ENCODE data around the gene TNFSF4. TPM values are rescaled to one million over a fixed set of nuclear protein-coding genes. Genes with fewer than 3 reads are reported as not detected.
"Not testable (repeated sequence)": the region's sequence is repeated elsewhere in the genome, so short reads cannot be mapped to it uniquely, and the experiment has no call there.

Gene TNFSF4
- total RNA-seq, 1 experiment from 2014 or later: 0.18 TPM

DNA sequence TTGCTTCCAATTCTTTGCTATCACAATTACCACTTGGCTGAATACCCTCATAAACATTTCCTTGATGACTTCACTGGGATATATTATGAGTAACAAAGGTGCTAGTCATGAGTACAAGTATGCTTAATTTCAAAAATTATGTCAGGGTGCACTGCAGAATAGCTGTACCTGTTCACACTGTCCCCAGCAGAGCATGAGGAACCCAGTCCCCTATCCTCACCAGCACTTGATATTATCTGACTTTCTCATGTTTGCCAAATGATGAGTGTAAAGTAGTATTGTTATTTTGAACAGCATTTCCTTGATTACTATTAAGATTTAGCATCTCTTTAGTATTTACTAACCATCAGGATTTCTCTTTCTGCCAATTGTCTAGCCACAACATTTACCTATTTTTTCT lies 33.5 kb upstream of the TNFSF4 start:
- Histone ChIP-seq H3K4me2 (ENCODE audit: low read length) (no peak overlapping the region), H2AFZ (ENCODE audit: low read length) (no peak overlapping the region), H3K4me1 (ENCODE audit: insufficient read depth, low read length) (no peaks in the 10 kb centered on the region), H3K36me3 (ENCODE audit: low read depth, low read length) (no peaks in the 10 kb centered on the region; the same call in 1 of the 2 replicates), H3K27me3 (ENCODE audit: low read length) (no peaks in the 10 kb centered on the region), H3K9me3 (ENCODE audit: low read length) (peaks cover 12% of the 10 kb centered on the region), H3K79me2 (ENCODE audit: low read length) (no peaks in the 10 kb centered on the region), H3K4me3 (ENCODE audit: low read length) (no peak overlapping the region), H3K9me2 (replicated peaks; ENCODE audit: low read length) (no peaks in the 10 kb centered on the region), H3K9ac (ENCODE audit: low read length) (no peak overlapping the region), H3K27ac (ENCODE audit: low read length) (no peak overlapping the region), H4K20me1 (ENCODE audit: low read length) (no peaks in the 10 kb centered on the region), H3F3A (ENCODE audit: low read length, unreplicated experiment) (no peaks in the 10 kb centered on the region)
- intact Hi-C loops (cut with micrococcal nuclease): no loop called here
- BruUV-seq (replicated peaks): no TSS peak
- ChIA-PET CTCF (no interaction called here), POLR2A (ENCODE audit: unreplicated experiment) (no interaction called here)
- ATAC-seq: no peak
- no peak for DNase-seq
- TF ChIP-seq, protein P1, sequence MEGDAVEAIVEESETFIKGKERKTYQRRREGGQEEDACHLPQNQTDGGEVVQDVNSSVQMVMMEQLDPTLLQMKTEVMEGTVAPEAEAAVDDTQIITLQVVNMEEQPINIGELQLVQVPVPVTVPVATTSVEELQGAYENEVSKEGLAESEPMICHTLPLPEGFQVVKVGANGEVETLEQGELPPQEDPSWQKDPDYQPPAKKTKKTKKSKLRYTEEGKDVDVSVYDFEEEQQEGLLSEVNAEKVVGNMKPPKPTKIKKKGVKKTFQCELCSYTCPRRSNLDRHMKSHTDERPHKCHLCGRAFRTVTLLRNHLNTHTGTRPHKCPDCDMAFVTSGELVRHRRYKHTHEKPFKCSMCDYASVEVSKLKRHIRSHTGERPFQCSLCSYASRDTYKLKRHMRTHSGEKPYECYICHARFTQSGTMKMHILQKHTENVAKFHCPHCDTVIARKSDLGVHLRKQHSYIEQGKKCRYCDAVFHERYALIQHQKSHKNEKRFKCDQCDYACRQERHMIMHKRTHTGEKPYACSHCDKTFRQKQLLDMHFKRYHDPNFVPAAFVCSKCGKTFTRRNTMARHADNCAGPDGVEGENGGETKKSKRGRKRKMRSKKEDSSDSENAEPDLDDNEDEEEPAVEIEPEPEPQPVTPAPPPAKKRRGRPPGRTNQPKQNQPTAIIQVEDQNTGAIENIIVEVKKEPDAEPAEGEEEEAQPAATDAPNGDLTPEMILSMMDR (conservative IDR thresholded peaks at IDR 0.05; ENCODE audit: low read depth, low read length): no peak
- TF ChIP-seq EZH2phosphoT487 (IDR thresholded peaks at IDR 0.05; ENCODE audit: borderline replicate concordance, low read length) (no peak), EZH2 (IDR thresholded peaks at IDR 0.05; ENCODE audit: low read length, unreplicated experiment) (no peak)

DNA sequence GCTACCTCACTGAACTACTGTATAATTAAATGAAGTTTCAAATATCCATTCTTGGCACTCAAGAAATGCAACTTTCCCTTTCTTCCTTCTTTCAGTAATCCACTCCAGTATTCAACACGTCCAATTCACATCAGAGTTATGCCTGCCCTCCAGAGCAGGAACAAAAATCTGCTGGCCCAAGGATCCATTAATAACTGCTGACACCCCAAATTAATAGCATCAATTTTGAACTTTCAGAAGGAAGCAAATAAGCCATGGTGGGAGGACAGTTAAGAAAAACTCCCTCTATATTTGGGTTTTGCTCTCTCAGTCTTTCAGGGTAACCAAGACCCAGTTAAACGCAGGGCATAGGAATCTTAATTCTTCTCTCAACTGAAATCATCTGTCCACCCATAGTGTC lies 31.9 kb upstream of the TNFSF4 start:
- TF ChIP-seq, protein P1 (conservative IDR thresholded peaks at IDR 0.05; ENCODE audit: low read depth, low read length): no peak
- no peak for TF ChIP-seq EZH2 (IDR thresholded peaks at IDR 0.05; ENCODE audit: low read length, unreplicated experiment)
- no peak for TF ChIP-seq EZH2phosphoT487 (IDR thresholded peaks at IDR 0.05; ENCODE audit: borderline replicate concordance, low read length)
- Histone ChIP-seq H3F3A (ENCODE audit: low read length, unreplicated experiment) (no peaks in the 10 kb centered on the region), H3K27me3 (ENCODE audit: low read length) (no peaks in the 10 kb centered on the region), H4K20me1 (ENCODE audit: low read length) (no peaks in the 10 kb centered on the region), H3K79me2 (ENCODE audit: low read length) (no peaks in the 10 kb centered on the region), H3K9ac (ENCODE audit: low read length) (no peak overlapping the region), H3K4me3 (ENCODE audit: low read length) (no peak overlapping the region), H3K27ac (ENCODE audit: low read length) (no peak overlapping the region), H3K36me3 (ENCODE audit: low read depth, low read length) (no peaks in the 10 kb centered on the region; the same call in 1 of the 2 replicates), H2AFZ (ENCODE audit: low read length) (no peak overlapping the region), H3K9me2 (replicated peaks; ENCODE audit: low read length) (no peaks in the 10 kb centered on the region), H3K4me2 (ENCODE audit: low read length) (no peak overlapping the region), H3K4me1 (ENCODE audit: insufficient read depth, low read length) (no peaks in the 10 kb centered on the region), H3K9me3 (ENCODE audit: low read length) (peaks cover 11% of the 10 kb centered on the region)
- DNase-seq (no peak), ATAC-seq (no peak)
- ChIA-PET CTCF (no interaction called here), POLR2A (ENCODE audit: unreplicated experiment) (no interaction called here)
- BruUV-seq (replicated peaks): no TSS peak
- intact Hi-C loops (cut with micrococcal nuclease): no loop called here

DNA sequence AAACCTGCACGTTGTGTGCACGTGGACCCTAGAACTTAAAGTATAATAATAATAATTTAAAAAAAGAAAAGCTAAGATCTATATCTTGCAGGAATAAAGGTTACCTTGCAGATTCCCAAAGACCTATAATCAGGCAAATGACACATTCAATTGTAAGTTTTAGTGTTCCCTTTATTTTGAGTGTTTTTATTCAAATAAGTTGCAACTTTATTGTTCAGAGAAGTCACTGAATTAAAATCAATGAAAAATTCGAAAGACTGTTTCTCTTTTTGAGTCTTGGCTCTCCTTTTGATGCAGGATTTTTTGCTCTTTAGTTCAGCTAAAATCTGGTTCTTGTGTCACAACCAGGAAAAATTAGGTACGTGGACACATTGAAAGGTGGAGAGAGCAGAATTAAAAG lies 27.8 kb upstream of the TNFSF4 start:
- no peaks in the 10 kb centered on the region for H3K9me3 ChIP-seq (ENCODE audit: low read length)
- no peaks in the 10 kb centered on the region for H3K79me2 ChIP-seq (ENCODE audit: low read length)
- no peak overlapping the region for H3K27ac ChIP-seq (ENCODE audit: low read length)
- no peak overlapping the region for H3K9ac ChIP-seq (ENCODE audit: low read length)
- H3K4me3 ChIP-seq (ENCODE audit: low read length): no peak overlapping the region
- ChIA-PET POLR2A (ENCODE audit: unreplicated experiment) (no interaction called here), CTCF (interaction anchor here (0.7 kb wide), 1 partner anchor 192 kb away, joined by 4 read pairs; no protein-coding TSS in a partner anchor)
- H3K9me2 ChIP-seq (replicated peaks; ENCODE audit: low read length): no peaks in the 10 kb centered on the region
- H3K4me1 ChIP-seq (ENCODE audit: insufficient read depth, low read length): no peaks in the 10 kb centered on the region
- TF ChIP-seq EZH2 (IDR thresholded peaks at IDR 0.05; ENCODE audit: low read length, unreplicated experiment): no peak
- no peak for TF ChIP-seq EZH2phosphoT487 (IDR thresholded peaks at IDR 0.05; ENCODE audit: borderline replicate concordance, low read length)
- TF ChIP-seq, protein P1 (conservative IDR thresholded peaks at IDR 0.05; ENCODE audit: low read depth, low read length): no peak
- no TSS peak for BruUV-seq (replicated peaks)
- no peak overlapping the region for H2AFZ ChIP-seq (ENCODE audit: low read length)
- no peaks in the 10 kb centered on the region for H3K36me3 ChIP-seq (ENCODE audit: low read depth, low read length)
- H3K27me3 ChIP-seq (ENCODE audit: low read length): no peaks in the 10 kb centered on the region
- H3K4me2 ChIP-seq (ENCODE audit: low read length): no peak overlapping the region
- intact Hi-C loops (cut with micrococcal nuclease): no loop called here
- H3F3A ChIP-seq (ENCODE audit: low read length, unreplicated experiment): no peaks in the 10 kb centered on the region
- DNase-seq (no peak), ATAC-seq (no peak)
- H4K20me1 ChIP-seq (ENCODE audit: low read length): no peaks in the 10 kb centered on the region

DNA sequence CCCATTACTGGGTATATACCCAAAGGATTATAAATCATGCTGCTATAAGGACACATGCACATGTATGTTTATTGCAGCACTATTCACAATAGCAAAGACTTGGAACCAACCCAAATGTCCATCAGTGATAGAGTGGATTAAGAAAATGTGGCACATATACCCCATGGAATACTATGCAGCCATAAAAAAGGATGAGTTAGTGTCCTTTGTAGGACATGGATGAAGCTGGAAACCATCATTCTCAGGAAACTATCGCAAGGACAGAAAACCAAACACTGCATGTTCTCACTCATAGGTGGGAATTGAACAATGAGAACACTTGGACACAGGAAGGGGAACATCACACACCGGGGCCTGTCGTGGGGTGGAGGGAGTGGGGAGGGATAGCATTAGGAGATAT lies 27.3 kb upstream of the TNFSF4 start:
- H3K79me2 ChIP-seq (ENCODE audit: low read length); H3K36me3 ChIP-seq (ENCODE audit: low read depth, low read length); H2AFZ ChIP-seq (ENCODE audit: low read length); H3K4me2 ChIP-seq (ENCODE audit: low read length); BruUV-seq (replicated peaks); intact Hi-C loops (cut with micrococcal nuclease); H3K27me3 ChIP-seq (ENCODE audit: low read length); H3K9me2 ChIP-seq (replicated peaks; ENCODE audit: low read length); H4K20me1 ChIP-seq (ENCODE audit: low read length); H3F3A ChIP-seq (ENCODE audit: low read length, unreplicated experiment); H3K4me3 ChIP-seq (ENCODE audit: low read length); H3K27ac ChIP-seq (ENCODE audit: low read length); ATAC-seq; H3K9ac ChIP-seq (ENCODE audit: low read length); POLR2A ChIA-PET (ENCODE audit: unreplicated experiment); DNase-seq; H3K9me3 ChIP-seq (ENCODE audit: low read length); H3K4me1 ChIP-seq (ENCODE audit: insufficient read depth, low read length): not testable (repeated sequence)
- CTCF ChIA-PET: interaction anchor here (0.7 kb wide), 1 partner anchor 192 kb away, joined by 4 read pairs; no protein-coding TSS in a partner anchor
